SK-N-SH treated with all-trans-retinoic acid at 6 μM for 48 hours (cell line): ENCODE results near the gene CSNK1G1.

Experiments
- ATAC-seq: fragments of 200-7000 bp; cut with Tn5 transposase; 3 replicates; pipeline ENCODE4 v1.9.1; 2020; ENCODE audit warnings: mild to moderate bottlenecking, moderate library complexity
- ARNTL ChIP-seq: fragments of 450-650 bp; formaldehyde crosslinking; IDR thresholded peaks from 2 replicates; pipeline ENCODE4 v1.5.0; 2020; ENCODE audit warnings: low read depth, mild to moderate bottlenecking, moderate library complexity, borderline replicate concordance
- CSDC2 ChIP-seq: fragments of 250-450 bp; sonication (Bioruptor Pico); IDR thresholded peaks from 2 replicates; pipeline ENCODE4 v1.5.0; 2020; ENCODE audit warnings: mild to moderate bottlenecking, moderate library complexity
- CSRNP3 ChIP-seq: fragments of 250-450 bp; sonication (Bioruptor Pico); IDR thresholded peaks from 2 replicates; pipeline ENCODE4 v1.5.1; 2021; ENCODE audit warnings: mild to moderate bottlenecking, moderate library complexity
- GLIS3 ChIP-seq: fragments of 250-450 bp; sonication (Bioruptor Pico); IDR thresholded peaks from 2 replicates; pipeline ENCODE4 v1.5.0; 2020; ENCODE audit warnings: mild to moderate bottlenecking, moderate library complexity
- OSR1 ChIP-seq: fragments of 250-450 bp; sonication (Bioruptor Pico); IDR thresholded peaks from 2 replicates; pipeline ENCODE4 v1.8.0; 2022; ENCODE audit warnings: moderate library complexity, mild to moderate bottlenecking, inconsistent platforms
- PPARA ChIP-seq: fragments of 250-450 bp; sonication (Bioruptor Pico); IDR thresholded peaks from 2 replicates; pipeline ENCODE4 v1.5.0; 2020; ENCODE audit warnings: mild to moderate bottlenecking, borderline replicate concordance
- RARB ChIP-seq: fragments of 250-450 bp; sonication (Bioruptor Pico); IDR thresholded peaks from 2 replicates; pipeline ENCODE4 v1.8.0; 2021; ENCODE audit warnings: mild to moderate bottlenecking, moderate library complexity
- TCF4 ChIP-seq: fragments of 250-450 bp; sonication (Bioruptor Pico); IDR thresholded peaks from 2 replicates; pipeline ENCODE4 v1.8.0; 2021; ENCODE audit warnings: mild to moderate bottlenecking, moderate library complexity, borderline replicate concordance
- TOX ChIP-seq: fragments of 250-450 bp; sonication (Bioruptor Pico); IDR thresholded peaks from 2 replicates; pipeline ENCODE4 v1.8.0; 2021; ENCODE audit warnings: mild to moderate bottlenecking, moderate library complexity, borderline replicate concordance
- TSHZ2 ChIP-seq: fragments of 250-450 bp; sonication (Bioruptor Pico); IDR thresholded peaks from 2 replicates; pipeline ENCODE4 v1.5.0; 2020; ENCODE audit warnings: mild to moderate bottlenecking, moderate library complexity
- ZC3H10 ChIP-seq: fragments of 250-450 bp; sonication (Bioruptor Pico); IDR thresholded peaks from 2 replicates; pipeline ENCODE4 v1.5.1; 2021; ENCODE audit warnings: mild to moderate bottlenecking, moderate library complexity
- ZFP3 ChIP-seq: fragments of 250-450 bp; sonication (Bioruptor Pico); IDR thresholded peaks from 2 replicates; pipeline ENCODE4 v1.5.0; 2020; ENCODE audit warnings: mild to moderate bottlenecking, moderate library complexity
- ZNF565 ChIP-seq: fragments of 450-650 bp; formaldehyde crosslinking; conservative IDR thresholded peaks from 2 replicates; pipeline ENCODE4 v1.5.0; 2020; ENCODE audit warnings: low read depth, mild to moderate bottlenecking, moderate library complexity
- ZNF8 ChIP-seq: fragments of 450-650 bp; formaldehyde crosslinking; IDR thresholded peaks from 2 replicates; pipeline ENCODE4 v1.5.0; 2020; ENCODE audit warnings: mild to moderate bottlenecking, moderate library complexity

CSNK1G1 gene

GRCh38 chr15:64153480-64154367, 202.2 kb downstream of the CSNK1G1 start:
- peak; percentile 91 for ATAC-seq
- TF ChIP-seq TOX (no peak), GLIS3 (peak; percentile 67; the same call in 1 of the 2 replicates)

DNA sequence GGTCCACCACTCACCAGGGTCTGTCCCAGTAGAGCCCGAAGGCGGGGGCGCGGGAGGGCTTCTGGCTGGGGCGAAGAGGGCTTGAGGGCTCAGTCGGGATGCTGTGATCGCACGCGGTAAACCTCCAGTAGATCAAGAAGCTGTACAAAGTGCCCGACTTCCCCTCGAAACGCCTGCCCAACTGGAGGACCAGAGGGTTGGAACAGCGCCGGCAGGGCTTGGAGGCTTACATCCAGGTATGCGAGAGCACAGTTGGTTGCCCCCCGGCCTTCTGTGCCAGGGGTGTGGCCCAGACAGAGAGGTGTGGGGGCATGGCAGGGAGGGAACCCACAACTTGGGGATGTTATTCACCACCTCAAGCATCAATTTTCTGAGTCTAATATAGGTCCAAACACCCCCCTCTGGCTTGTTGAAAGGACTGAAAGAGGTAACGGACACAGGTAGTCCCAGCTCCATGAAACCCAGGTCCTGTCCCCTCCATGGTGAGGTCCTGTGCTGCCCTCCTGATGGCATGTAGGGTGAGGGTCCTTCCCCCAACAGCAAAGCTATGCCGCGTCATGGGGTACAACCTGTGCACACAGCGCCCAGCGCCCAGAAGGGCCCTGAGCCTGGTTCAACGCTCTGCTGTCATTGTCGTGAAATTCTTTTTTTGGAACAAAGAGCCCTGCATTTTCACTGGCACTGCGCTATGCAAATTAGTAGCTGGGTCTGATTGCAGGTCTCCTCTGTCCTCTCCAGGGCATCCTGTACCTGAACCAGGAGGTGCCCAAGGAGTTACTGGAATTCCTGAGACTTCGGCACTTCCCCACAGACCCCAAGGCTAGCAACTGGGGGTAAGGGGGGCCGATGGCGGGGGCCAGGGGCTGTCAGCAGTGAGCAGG, 203.2 kb downstream of the CSNK1G1 start:
- peak; percentile 3 for ATAC-seq
- TF ChIP-seq ZNF8 (no peak), RARB (no peak), ARNTL (CRISPR knock-in tag) (no peak)

DNA sequence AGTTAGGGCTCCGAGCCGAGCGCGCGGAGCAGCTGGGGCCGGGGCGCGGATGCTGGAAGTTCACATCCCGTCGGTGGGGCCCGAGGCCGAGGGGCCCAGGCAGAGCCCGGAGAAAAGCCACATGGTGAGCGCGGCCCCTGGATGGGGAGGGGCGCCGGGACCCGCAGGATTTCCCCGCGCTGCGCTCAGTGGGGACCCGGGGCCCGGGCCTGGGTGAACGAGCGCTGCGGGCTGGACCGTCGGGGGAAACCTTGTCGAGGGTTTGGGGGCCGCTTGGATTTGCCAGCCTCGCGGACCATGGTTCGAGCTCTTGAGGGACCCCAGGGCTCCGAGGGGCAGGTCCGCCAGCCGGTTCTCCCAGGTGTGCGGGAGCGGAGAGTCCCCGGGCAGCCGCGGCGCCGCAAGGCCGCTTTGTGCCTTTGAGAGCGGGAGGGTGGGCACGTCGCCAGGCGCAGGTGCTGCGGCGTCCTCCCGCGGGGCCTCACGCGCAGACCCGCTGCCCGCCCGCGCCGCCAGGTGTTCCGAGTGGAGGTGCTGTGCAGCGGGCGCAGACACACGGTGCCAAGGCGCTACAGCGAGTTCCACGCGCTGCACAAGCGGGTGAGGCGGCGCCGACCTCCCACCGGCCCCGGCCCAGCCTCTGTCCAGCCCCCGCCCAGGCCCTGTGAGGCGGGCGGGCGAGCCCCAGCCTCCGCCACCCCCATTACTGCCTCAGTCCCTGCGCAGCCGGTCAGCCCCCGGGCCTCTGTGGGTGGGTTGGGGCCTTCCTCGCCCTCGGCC, 204.1 kb downstream of the CSNK1G1 start, which contains the start of gene SNX22:
TSS of gene SNX22 (plus strand) at position 5 of the 780 bp plus-strand sequence. CDS start at position 50, 45 bp downstream.
- no peak for TF ChIP-seq ARNTL (CRISPR knock-in tag)
- TF ChIP-seq TCF4 (CRISPR knock-in tag) = no peak
- no peak for TF ChIP-seq ZC3H10 (CRISPR knock-in tag)
- no peak for TF ChIP-seq TSHZ2 (CRISPR knock-in tag)
- no peak for TF ChIP-seq CSDC2 (CRISPR knock-in tag)
- TF ChIP-seq PPARA (CRISPR knock-in tag) = no peak
- TF ChIP-seq ZFP3 (CRISPR knock-in tag) = no peak
- peak; percentile 6 for ATAC-seq

- ATAC-seq = no peak
These were observed 205.9 kb downstream of the CSNK1G1 start for GRCh38 chr15:64149893-64150578.

More at GRCh38 chr15:64149893-64150578, 205.9 kb downstream of the CSNK1G1 start:
- TF ChIP-seq ZNF565 = no peak
- TF ChIP-seq CSRNP3 = no peak
- no peak for TF ChIP-seq OSR1 (CRISPR knock-in tag)
- no peak for TF ChIP-seq TSHZ2 (CRISPR knock-in tag)
- no peak for TF ChIP-seq TOX
- no peak for TF ChIP-seq TCF4 (CRISPR knock-in tag)
